ENCODE results near the gene IGLL1. TPM values are rescaled to one million over a fixed set of nuclear protein-coding genes. Genes with fewer than 3 reads are reported as not detected.

IGLL1 gene
- total RNA-seq, 6 experiments from 2014 or later, result not detected

- peaks cover 5% of the 10 kb centered on the region for H3K27me3 Mint-ChIP-seq (ENCODE audit: insufficient read depth)
- peaks cover 10% of the 10 kb centered on the region; the same call in 1 of the 2 replicates for H3K4me1 Mint-ChIP-seq (ENCODE audit: low read depth)
- H3K9me3 Mint-ChIP-seq, result no peaks in the 10 kb centered on the region
- TF ChIP-seq, protein P1, sequence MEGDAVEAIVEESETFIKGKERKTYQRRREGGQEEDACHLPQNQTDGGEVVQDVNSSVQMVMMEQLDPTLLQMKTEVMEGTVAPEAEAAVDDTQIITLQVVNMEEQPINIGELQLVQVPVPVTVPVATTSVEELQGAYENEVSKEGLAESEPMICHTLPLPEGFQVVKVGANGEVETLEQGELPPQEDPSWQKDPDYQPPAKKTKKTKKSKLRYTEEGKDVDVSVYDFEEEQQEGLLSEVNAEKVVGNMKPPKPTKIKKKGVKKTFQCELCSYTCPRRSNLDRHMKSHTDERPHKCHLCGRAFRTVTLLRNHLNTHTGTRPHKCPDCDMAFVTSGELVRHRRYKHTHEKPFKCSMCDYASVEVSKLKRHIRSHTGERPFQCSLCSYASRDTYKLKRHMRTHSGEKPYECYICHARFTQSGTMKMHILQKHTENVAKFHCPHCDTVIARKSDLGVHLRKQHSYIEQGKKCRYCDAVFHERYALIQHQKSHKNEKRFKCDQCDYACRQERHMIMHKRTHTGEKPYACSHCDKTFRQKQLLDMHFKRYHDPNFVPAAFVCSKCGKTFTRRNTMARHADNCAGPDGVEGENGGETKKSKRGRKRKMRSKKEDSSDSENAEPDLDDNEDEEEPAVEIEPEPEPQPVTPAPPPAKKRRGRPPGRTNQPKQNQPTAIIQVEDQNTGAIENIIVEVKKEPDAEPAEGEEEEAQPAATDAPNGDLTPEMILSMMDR (IDR thresholded peaks at IDR 0.05), result no peak
- H3K36me3 Mint-ChIP-seq (ENCODE audit: low read depth), result no peaks in the 10 kb centered on the region
- no peak overlapping the region for H3K27ac Mint-ChIP-seq
- DNase-seq, result no peak
- H3K4me3 Mint-ChIP-seq, result no peak overlapping the region
Measured at GRCh38 chr22:23621082-23621780, 41.1 kb upstream of the IGLL1 start.

GRCh38 chr22:23613193-23613972, 33.3 kb upstream of the IGLL1 start:
- peaks cover 6% of the 10 kb centered on the region; the same call in 1 of the 2 replicates for H3K4me1 Mint-ChIP-seq (ENCODE audit: low read depth)
- no peak overlapping the region for H3K27ac Mint-ChIP-seq
- H3K4me3 Mint-ChIP-seq, result no peak overlapping the region
- H3K9me3 Mint-ChIP-seq, result no peaks in the 10 kb centered on the region
- no peak for DNase-seq
- H3K36me3 Mint-ChIP-seq (ENCODE audit: low read depth), result no peaks in the 10 kb centered on the region
- TF ChIP-seq, protein P1 (IDR thresholded peaks at IDR 0.05), result no peak
- no peaks in the 10 kb centered on the region; the same call in 1 of the 2 replicates for H3K27me3 Mint-ChIP-seq (ENCODE audit: insufficient read depth)

DNA sequence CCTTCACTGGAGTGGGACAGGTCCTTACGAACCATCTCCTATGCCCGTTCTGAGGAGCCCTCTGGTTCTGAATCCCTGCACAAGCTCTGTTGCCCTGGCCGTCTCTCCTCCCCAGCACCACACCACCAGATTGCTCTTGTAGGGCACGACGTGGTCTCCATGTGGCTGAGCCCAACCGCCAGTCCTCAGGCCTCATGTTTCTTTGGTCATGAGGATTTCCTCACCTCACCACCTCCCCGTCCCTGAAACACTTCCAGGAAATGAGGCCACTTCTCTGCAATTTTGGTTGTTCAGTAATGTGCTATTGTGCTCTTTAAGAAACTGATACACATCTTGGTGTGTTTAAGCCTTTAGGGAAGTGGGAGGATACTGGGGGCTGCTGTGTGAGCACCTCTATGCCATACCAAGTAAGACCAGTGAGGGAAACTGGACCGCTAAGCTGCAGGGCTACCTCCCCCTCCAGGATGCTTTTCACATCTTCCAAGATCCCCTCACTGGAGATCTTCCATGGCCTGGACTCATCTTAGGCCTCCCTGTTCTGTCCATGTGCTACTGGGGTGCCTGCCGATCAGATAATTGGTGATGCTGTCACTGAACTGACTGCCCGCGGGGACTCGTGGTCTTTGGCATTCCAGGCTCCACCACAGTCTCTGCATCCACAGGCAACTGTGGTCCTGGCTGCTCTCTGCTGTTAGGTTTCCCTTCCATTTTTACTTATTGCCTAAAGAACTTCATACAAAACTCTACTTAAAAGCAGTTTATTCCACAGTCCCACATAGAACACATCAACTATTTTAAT, 30.1 kb upstream of the IGLL1 start:
- Mint-ChIP-seq H3K27me3 (ENCODE audit: insufficient read depth) (no peaks in the 10 kb centered on the region; the same call in 1 of the 2 replicates), H3K9me3 (no peaks in the 10 kb centered on the region), H3K4me3 (no peak overlapping the region), H3K36me3 (ENCODE audit: low read depth) (no peaks in the 10 kb centered on the region), H3K4me1 (ENCODE audit: low read depth) (peaks cover 6% of the 10 kb centered on the region; the same call in 1 of the 2 replicates), H3K27ac (no peak overlapping the region)
- no peak for DNase-seq
- TF ChIP-seq, protein P1 (IDR thresholded peaks at IDR 0.05), result no peak

- H3K27me3 Mint-ChIP-seq (ENCODE audit: insufficient read depth), result no peaks in the 10 kb centered on the region; the same call in none of the 2 replicates
- no peaks in the 10 kb centered on the region for H3K9me3 Mint-ChIP-seq
- DNase-seq, result no peak
- no peak overlapping the region for H3K27ac Mint-ChIP-seq
- peaks cover 6% of the 10 kb centered on the region; the same call in 1 of the 2 replicates for H3K4me1 Mint-ChIP-seq (ENCODE audit: low read depth)
- H3K36me3 Mint-ChIP-seq (ENCODE audit: low read depth), result no peaks in the 10 kb centered on the region
- H3K4me3 Mint-ChIP-seq, result no peak overlapping the region
- TF ChIP-seq, protein P1 (IDR thresholded peaks at IDR 0.05), result no peak
Measured at GRCh38 chr22:23608583-23608982, 28.5 kb upstream of the IGLL1 start.
